HG02588 (cell line): Measurements from ENCODE around the gene SGCD.

Source experiments
- ATAC-seq: cut with Tn5 transposase; IDR thresholded peaks from one replicate; pipeline ENCODE4 v1.9.1; 2021; ENCODE audit warnings: mild to moderate bottlenecking, moderate library complexity; ENCODE audit not compliant: unreplicated experiment

SGCD gene

DNA sequence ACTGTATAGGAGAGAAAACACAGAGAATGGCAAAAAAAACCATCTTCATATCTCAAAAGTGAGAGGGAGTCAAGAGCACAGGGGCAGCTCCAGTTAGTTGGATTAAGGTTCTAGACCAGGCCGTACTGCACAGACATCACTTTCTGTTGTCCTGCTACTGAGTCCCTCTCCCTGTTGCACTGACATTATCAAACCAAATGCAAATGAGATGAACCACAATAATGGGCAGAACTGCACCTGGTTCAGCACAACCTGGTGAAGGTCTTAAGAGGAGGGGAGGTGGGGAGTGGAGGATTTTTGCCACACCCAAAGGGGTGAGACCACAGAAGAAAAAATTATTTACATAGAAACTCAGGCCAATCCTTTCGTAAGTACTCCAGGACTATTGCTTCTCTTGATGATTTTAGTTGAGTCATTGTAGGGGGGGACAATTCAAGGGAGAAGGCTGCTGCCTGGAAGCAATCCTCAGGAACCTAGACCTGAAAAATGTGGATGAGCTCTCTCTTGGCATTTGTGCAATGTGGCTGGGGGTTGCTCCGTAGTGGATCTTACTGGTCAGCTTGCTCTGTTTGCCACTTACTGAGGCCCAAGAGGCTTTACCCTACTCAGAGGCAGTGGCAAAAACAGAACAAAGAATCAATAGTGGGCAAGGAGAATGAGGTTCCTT lies 428.6 kb downstream of the SGCD start:
- ATAC-seq: no peak

DNA sequence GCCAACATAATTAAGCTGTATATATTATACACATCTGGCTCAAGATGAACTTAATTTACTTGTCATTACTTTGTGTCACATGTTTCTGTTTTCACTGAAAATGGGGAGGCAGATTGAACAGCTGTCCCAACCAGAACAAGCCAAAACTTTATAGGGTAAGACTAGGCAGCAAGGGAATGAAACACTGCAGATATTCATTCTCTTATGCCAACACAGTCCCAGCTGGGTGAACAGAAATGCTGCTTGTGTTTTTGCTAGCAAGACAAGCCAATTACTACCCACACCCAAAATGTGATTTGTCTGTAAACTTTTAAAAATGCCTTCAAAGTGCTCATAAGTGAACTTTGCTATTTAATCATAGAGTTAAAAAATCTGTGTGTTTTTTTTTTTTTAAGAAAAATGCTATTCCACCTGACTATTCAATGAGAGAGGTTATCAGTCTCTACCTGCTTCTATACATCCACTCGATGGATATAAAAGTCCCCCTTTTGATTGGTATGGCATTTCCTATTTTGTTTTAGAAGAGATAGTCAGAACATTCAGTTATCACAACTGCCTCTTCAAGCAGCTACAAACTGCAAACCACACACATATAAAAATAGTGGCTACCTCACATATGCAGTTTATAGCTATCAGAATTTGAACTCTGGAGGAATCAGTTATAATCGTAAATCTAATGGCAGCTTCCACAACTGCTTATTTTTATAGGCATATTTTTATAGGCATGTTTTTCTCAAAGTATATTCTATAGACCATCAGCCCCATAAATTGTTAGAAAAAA lies 431.2 kb downstream of the SGCD start:
- ATAC-seq: no peak

DNA sequence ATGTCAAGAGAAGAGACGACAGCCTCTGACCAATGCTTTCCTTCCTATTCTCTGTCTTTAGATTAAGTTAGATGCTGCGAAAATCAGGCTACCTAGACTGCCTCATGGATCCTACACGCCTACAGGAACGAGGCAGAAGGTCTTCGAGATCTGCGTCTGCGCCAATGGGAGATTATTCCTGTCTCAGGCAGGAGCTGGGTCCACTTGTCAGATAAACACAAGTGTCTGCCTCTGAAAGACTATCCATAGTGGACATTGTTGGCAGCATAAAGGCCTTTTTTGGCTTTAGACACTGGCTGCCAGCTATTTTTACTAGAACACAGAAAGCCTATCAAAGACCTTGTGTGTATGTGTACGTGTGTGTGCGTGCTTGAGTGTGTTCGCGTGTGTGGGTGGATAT lies 432.2 kb downstream of the SGCD start:
- no peak for ATAC-seq

DNA sequence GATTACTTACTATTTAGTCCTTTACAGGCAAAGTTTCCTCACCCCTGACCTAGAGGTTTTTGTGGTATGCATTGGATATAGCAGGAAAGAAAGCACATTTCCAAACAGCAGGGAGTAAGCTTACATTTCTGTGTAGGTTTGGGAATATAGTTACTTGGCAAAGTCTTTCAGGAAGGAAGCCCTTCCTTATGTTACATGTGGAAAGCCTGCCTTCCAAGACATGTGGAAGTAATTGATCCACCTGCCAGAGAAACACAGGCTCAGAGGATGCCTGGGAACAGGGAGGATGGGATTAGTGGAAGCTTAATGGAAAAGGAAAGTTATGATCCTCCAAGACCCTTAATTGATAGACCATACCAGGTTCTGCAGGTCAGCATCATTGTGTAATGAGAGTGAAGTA lies 435.8 kb downstream of the SGCD start:
- ATAC-seq: no peak

DNA sequence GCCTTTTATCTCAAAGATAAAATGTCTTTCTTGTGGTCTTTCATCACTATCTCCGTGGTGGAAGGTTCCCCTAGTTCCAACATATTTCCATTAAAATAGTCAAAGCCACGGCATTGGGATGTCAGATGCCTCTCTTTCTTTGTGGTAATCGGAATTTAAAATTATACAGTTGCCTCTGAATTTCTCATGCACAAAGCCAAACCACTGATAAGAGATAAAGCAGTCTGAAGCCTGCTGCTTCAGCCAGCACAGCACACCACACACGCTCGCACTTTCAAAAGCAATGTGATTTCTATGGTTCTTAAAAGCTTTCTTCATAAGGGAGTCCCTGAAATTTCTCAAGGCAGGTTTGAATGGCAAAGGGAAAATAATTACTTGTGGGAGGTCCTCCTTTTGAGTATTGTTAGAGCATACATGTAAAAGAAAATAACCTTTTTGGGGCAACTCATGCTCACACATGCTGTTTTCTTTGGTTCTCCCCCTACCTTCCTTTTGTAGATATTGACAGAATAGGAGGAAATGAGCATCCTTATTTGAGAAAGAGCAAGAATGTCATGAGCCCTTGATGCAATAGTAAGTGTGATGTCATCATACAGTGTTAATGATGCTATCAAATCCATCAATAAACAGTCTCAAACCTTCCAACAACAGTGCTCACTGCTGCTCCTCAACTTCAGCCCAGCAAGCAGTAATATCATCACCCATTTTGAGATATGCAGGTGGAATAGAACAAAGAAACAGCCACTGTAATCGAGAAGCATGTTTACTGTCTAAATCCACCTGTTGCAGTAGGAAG lies 437.4 kb downstream of the SGCD start:
- ATAC-seq: no peak

DNA sequence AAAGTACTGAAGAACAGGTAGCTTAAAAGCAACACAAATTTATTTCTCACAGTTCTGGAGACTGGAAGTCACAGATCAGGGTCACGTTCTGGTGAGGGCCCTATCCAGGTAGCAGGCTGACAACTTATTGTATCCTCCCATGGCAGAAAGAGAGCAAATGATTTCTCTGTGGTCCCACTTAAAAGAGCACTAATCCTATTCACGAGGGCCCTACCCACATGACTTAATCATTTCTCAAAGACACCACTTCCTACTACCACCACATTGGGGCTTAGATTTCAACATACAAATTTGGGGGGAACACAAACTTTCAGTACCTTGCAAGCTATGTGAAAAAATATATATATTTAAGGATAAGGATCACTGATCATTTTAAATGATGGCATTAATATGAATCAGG lies 447.3 kb downstream of the SGCD start:
- no peak for ATAC-seq

DNA sequence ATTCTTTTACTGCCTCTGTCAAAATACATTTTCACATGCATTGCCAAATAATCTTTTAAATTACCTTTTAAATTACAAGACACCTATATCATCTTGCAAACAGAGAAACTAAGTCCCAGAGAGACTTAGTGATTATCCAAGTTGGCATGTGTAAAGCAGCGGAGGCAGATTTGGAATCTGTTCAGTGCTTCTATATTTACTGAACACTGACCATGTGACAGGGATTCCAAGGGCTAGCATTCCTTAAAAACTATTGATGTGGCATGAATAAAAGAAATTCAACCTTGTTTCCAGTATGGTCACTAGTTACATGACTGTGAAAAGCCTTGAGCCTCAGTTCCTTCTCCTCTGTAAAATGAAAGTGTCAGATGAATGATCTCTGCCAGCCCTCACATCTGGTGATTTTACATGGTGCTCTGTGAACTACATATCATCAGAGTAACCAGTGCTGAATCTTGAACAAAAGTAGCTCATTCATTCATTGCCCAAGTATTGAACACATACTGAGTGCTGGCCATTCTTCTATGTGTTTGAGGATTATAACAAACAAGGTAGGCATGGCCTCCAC lies 451.3 kb downstream of the SGCD start:
- no peak for ATAC-seq

DNA sequence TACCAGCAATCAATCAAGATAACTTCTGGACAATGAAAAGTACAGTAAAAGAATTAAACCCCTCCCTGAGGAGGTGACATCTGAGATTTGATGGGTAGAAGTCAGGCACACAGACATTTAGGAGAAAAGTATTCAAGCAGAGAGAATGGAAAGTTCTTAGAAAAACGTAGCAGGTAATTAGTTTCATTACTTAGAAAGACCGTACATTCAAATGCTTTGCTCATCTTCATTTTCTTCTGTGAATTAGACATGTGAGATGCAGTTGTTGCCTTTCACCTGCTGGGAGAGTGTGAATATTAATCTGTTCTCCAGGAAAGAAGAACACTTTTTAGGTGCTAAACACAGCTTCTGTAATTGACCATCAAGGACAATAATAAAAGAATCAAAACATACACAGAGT lies 451.8 kb downstream of the SGCD start:
- ATAC-seq: no peak

DNA sequence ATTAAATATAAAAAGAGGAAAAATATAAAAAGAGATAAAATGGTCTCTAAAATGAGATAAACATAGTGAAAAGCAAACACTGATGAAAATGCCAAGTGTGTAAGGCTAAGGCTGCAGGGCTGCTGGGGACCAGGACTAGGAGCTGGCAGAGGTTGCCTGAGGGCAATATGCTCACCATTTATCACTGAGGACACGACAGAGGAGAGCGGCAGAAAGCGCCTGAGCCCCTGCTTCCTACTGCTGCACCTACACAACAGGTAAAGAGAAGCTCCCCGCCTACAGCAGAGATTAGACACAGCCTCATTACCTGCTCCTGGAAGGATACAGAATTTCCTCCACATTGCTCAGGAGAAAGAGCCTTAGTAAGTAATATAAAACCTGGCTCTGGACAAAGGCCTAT lies 452.5 kb downstream of the SGCD start:
- no peak for ATAC-seq

DNA sequence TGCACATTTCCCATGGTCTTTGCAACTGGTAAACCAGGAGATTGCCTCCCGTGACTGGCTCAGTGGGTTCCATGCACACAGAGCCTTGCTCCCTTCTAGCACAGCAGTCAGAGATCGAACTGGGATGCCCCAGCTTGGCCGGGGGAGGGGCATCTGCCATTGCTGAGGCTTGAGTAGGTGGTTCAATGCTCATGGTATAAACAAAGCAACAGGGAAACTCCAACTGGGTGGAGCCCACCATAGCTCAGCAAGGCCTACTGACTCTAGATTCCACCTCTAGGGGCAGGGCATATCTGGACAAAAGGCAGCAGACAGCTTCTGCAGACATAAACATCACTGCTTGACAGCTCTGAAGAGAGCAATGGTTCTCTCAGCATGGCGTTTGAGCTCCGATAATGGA lies 456.1 kb downstream of the SGCD start:
- peak; percentile 40 for ATAC-seq

DNA sequence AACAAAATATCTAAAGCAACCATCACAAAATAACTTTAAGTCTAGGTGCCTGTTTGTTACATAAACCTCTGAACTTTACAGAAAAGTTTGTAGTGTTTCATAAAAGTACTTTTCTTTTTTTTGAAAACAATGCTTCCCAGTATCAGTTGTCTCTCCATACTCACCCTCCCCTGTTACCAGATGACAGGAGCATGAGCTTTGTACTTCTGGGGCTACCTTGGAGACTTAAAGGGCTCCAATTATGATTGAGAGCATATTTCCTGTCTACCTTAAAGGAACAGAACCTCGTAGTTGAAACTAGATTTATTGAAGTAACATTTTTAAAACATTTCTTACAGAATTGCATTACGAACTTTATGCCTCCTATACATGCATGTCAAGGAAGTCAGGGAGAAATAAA lies 467.7 kb downstream of the SGCD start:
- ATAC-seq: no peak

DNA sequence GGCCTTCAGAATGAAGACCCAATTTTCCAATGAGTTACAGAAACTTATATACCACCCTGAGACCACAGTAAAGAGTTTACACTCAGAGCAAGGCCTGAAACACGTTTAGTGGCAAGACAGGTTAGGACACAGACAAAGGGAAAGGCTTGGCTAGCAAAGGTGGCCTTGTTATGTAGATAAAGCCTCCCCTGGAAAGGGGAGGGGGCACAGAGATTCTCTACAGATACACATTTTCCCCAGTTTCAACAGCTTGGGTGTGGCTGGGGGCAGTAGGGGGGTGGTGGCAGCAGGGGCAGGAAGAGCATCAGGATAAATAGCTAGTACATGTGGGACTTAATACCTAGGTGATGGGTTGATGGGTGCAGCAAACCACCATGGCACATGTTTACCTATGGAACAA lies 471.2 kb downstream of the SGCD start:
- no peak for ATAC-seq

DNA sequence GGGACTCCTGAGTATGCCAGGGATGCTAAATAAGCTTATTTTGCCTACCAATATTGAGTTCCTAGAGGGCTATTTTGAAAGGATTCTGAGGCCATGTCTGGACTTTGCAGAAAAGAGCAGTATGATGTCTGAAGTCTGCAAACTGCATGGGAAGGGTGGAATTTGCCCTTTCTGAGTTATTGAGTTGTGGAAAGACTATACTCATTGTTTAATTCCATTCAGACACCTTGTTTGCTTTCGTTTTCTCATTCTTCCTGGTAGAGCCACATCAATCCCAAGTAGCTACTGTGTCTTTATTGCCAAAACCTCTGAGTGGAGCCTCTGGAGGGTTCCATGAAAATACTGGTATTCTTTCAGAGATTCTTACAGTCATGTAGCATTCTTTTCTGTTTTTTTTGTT lies 472.2 kb downstream of the SGCD start:
- no peak for ATAC-seq

DNA sequence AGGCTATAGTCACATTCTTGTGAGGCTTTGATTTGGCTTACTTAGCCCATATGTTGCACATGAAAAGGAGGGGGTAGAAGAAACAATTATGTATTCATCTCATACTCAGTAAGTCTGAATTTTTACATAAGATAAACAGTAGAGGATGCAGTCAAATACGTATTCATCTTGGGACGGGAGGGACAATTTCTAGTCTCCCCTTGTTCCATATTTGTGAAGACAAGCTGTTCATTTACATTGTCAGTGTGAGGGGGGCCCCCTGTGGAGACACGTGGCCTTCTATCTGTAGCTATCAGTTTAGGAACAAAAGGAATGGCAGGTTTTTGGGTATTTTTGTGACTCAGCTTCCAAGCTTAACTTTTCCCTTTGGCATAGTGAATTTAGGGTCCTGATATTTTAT lies 474.0 kb downstream of the SGCD start:
- no peak for ATAC-seq

DNA sequence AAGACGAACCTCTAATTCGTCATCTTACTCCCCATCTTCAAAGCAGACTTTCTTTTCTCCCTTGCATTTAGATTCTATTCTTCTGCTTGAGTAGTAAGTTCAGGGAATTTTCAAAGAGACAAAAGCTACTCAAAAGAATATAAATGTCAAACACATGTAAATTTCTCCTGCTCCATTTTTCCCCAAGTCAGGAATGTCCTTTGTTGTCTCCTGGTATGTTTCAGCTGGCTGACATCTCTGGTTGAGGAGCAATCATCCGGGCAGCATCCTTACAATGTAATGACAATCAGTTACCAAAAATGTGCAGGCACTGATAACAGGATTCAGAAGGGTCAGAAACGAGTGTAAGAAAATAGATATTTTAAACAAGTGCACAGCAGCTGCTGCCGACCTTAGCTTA lies 475.5 kb downstream of the SGCD start:
- ATAC-seq: no peak

DNA sequence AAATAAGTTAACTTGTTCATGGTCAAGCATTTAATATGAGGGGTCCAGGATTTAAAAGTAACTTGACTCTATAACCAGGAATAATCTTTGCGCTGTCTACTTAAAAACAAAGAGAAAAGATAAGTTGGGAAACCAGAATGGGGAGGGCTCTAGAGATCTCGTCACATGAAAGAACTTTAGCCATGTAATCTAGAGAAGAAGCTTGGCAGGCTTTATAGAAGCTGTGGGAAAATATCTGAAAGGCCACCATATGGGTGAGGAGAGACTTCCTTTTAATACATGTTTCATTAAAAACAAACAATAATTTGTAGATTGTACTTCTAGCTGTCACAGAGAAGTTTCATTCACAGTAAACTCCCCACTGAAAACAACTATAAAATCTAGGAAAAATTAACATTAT lies 476.4 kb downstream of the SGCD start:
- ATAC-seq: no peak

DNA sequence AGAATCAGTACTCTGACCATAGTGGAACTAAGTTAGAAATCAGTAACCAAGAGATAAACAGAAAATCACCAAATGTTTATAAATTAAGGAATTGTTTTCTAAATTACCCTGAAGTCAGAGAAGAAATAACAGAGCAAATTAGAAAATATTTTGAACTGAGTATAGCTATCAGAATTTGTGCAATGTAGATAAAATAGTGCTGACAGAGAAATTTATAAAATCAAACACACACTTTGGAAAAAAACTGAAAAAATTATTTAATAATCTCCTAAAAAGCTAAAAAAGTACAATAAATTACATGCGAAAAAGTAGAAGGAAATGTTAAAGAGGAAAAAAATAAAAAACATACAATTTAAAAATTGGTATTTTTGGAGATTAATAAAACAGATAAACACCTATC lies 486.0 kb downstream of the SGCD start:
- no peak for ATAC-seq

DNA sequence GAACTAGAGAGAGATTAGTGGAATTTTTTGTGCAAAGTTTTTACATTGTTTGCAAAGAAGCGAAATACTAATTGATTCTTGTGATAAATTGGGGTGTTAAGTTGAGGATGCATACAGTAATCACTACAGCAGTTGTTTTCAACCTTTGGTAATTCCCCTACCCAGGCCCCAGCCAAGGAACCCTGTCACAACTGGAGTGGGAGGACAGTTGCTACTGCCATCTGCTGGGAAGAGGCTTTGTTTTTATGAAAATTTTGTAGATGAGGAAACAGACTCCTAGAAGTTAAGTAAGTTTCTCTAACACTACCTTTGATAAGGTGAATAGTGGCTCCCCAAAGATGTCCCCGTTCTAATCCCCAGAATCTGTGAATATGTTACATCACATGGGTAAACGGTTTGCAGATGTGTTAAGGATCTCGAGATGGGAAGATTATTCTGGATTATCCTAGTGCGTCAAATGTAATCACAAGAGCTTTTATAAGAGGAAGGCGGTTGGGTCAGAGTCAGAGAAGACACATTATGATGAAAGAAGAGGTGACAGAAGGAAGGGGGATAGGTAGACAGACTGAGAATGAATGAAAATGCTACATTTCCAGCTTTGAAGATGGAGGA lies 489.1 kb downstream of the SGCD start:
- ATAC-seq: peak; percentile 77
